GM19463 (cell line): ENCODE data around the gene H6PD.

Source experiments
- ATAC-seq: cut with Tn5 transposase; IDR thresholded peaks from one replicate; pipeline ENCODE4 v1.9.1; 2021; ENCODE audit warnings: mild to moderate bottlenecking, moderate library complexity; ENCODE audit not compliant: unreplicated experiment

Gene H6PD

GRCh38 chr1:9314711-9315379 lies 80.3 kb downstream of the H6PD start:
- ATAC-seq = no peak

DNA sequence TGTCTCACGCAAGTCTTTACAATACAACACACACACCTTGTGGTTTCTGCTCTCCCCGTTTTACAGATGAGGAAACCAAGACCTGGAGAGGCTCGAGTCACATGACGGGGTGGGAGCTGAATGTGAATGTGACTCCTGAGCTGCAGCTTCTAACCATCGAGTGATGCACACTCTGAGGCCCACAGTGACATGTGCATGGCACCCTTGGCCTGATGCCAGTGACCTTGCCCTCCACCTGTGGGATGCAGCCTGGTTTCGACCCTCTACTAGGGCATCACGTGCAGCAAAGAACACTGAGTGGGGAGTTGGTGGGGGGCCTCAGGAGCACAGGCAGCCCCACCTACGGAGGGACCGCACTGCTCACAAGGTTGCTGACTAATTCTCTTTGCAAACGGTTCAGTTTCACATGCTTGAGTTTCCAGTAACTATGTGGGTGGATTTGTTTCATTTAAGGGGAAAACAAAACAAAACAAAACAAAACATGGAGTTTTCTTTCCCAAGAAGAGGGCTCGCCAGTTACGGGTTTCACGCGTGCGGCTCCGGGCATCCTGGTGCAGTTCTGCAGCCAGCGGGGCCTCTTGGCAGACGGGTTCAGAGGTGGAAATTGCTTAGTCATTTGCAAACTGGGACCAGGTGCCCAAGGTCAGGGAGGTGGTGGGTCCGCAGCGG lies 81.0 kb downstream of the H6PD start:
- no peak for ATAC-seq

GRCh38 chr1:9316080-9316444 lies 81.5 kb downstream of the H6PD start:
- ATAC-seq = no peak

- ATAC-seq = no peak
Measured at GRCh38 chr1:9316512-9316911, 81.9 kb downstream of the H6PD start.

DNA sequence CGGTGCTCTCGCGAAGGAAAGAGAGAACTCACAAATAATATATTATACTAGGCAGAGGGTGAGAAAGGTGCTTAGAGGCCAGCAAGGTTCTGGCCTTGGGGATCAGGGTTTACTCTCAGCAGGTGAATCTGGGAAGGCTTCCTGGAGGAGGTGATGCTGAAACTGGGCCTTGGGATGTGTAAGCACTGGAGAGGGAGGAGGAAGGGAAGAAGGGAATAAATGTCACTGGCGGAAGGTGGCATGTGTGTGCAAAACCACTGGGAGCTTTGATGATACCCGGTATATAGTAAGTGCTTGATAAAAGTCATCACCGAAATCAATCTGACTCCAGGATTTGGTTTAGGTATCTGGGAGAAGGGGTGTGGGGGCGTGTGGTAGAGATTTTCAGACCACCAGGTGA lies 82.5 kb downstream of the H6PD start:
- no peak for ATAC-seq

DNA sequence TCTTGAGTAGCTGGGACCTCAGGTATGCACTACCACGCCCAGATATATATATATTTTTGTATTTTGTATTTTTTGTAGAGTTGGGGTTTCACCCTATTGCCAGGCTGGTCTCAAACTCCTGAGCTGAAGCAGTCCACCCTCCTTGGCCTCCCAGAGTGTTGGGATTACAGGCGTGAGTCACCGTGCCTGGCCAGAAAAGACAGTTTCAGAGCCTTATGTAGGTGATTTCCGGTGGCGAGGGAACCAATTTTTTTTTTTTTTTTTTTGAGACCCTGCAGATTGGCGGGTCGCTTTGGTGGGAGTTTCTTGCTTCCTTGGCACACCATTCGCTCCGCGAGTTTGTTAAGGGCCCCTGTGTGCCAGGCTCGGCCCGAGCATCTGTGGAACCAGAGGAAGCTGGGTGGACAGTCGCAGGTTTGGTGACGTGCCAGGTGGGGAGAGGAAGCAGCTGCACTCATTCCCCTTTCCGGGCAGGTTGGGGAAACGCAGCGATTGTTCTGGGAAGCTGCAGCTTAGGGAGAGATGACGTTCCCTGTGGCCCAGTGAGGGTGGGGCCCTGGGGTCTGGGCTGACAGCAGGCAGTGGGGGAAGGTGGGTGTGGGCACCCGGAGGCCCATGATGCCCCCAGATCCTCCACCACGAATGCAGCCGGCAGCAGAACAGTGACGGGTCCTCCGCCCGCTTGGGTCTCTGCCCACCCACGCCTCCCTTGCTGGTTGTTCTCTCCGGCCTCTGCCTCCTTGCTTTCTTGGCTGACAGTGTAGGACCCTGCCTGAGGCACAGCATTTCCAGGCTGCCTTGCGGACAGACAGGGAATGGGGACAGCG lies 83.2 kb downstream of the H6PD start:
- ATAC-seq = no peak

- ATAC-seq = no peak
Measured at GRCh38 chr1:9319208-9319788, 84.7 kb downstream of the H6PD start.

DNA sequence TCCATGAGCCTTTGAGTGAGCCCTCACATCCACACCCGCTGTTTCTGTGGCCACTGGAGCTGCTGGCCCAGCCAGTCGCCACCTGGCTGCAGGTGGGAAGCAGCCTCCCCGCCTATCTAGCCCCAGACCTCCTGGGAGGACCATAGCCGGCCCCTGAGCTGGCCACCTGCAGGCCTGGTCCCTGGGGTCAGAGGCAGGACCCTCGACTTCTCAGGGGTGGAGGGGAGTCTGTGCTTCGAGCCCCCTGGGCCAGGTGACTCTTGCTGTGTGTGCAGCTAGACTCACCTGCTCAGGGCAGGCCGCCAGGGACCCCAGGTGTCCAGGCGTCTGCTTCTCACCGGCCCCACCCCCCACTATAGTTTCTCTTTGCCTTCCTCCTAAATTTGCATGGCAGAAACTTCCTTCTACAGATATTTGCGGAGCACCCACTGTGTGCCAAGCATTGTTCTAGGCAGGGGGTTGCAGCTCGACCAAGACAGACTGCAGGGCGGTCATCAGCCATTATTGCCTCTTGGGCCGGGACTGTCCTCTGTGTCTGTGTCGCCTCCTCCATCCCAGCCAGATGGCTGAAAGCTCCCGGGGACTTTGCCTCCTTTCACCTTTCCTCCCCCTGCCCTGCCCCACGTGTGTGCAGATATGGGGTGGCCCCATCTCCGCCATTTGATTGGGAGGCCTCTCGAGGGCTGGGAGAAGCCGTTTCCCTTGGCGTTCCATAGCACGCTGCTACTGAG lies 85.4 kb downstream of the H6PD start:
- no peak for ATAC-seq
